ENCODE results near the gene UGT1A7.
"Not testable (repeated sequence)": the region's sequence is repeated elsewhere in the genome, so short reads cannot be mapped to it uniquely, and the experiment has no call there.

The UGT1A7 gene

GRCh38 chr2:233714121-233714520 lies 32.4 kb downstream of the UGT1A7 start:
- FAIRE-seq: no peak

- no peak for FAIRE-seq
Observed at GRCh38 chr2:233718552-233718951, 36.9 kb downstream of the UGT1A7 start, which contains the start of gene UGT1A4. UGT1A4 (plus strand) TSS chr2:233718736; CDS start chr2:233718821, 85 bp downstream.

- FAIRE-seq: no peak
Observed at GRCh38 chr2:233728723-233729301, 47.1 kb downstream of the UGT1A7 start, which contains the start of gene UGT1A3. UGT1A3 (plus strand) TSS chr2:233729042; CDS start chr2:233729127, 85 bp downstream.

- not testable (repeated sequence) for FAIRE-seq
Observed at GRCh38 chr2:233736868-233737653, 55.4 kb downstream of the UGT1A7 start.

- FAIRE-seq: no peak
Observed at GRCh38 chr2:233740870-233741269, 59.2 kb downstream of the UGT1A7 start.

- no peak for FAIRE-seq
Observed at GRCh38 chr2:233743464-233744259, 62.0 kb downstream of the UGT1A7 start.

- FAIRE-seq: no peak
Observed at GRCh38 chr2:233745073-233745755, 63.5 kb downstream of the UGT1A7 start.

- not testable (repeated sequence) for FAIRE-seq
Observed at GRCh38 chr2:233745838-233746237, 64.1 kb downstream of the UGT1A7 start.

GRCh38 chr2:233746475-233747282 lies 65.0 kb downstream of the UGT1A7 start:
- FAIRE-seq: no peak

- no peak for FAIRE-seq
Observed at GRCh38 chr2:233747283-233747544, 65.5 kb downstream of the UGT1A7 start.

GRCh38 chr2:233750689-233751088 lies 69.0 kb downstream of the UGT1A7 start:
- FAIRE-seq: not testable (repeated sequence)

- not testable (repeated sequence) for FAIRE-seq
Observed at GRCh38 chr2:233751212-233752009, 69.7 kb downstream of the UGT1A7 start.

- FAIRE-seq: no peak
Observed at GRCh38 chr2:233754872-233755611, 73.3 kb downstream of the UGT1A7 start.

GRCh38 chr2:233756429-233757081 lies 74.9 kb downstream of the UGT1A7 start:
- FAIRE-seq: no peak

GRCh38 chr2:233758141-233758540 lies 76.4 kb downstream of the UGT1A7 start:
- FAIRE-seq: no peak

GRCh38 chr2:233758849-233759248 lies 77.1 kb downstream of the UGT1A7 start:
- no peak for FAIRE-seq

GRCh38 chr2:233760043-233760442 lies 78.3 kb downstream of the UGT1A7 start, which contains the start of gene UGT1A1:
UGT1A1 (plus strand) TSS chr2:233760270; CDS start chr2:233760288, 18 bp downstream.
- no peak for FAIRE-seq

- no peak for FAIRE-seq
Observed at GRCh38 chr2:233761040-233761769, 79.5 kb downstream of the UGT1A7 start.

GRCh38 chr2:233764264-233764663 lies 82.6 kb downstream of the UGT1A7 start:
- no peak for FAIRE-seq
